GM12801 (cell line): ENCODE data around the gene INS.

Source experiments
- CTCF ChIP-seq: IDR thresholded peaks from one replicate; pipeline ENCODE4 v1.5.1; 2011; ENCODE audit warnings: control low read depth; ENCODE audit not compliant: insufficient read length; ENCODE audit errors: extremely low read depth

The INS gene

GRCh38 chr11:2182692-2183474 lies 21.9 kb upstream of the INS start:
- no peak for TF ChIP-seq CTCF

- no peak for TF ChIP-seq CTCF
Observed at GRCh38 chr11:2182075-2182474, 21.1 kb upstream of the INS start.

GRCh38 chr11:2180789-2181370 lies 19.9 kb upstream of the INS start:
- TF ChIP-seq CTCF = no peak

- no peak for TF ChIP-seq CTCF
Observed at GRCh38 chr11:2180347-2180746, 19.3 kb upstream of the INS start.

GRCh38 chr11:2179516-2179915 lies 18.5 kb upstream of the INS start:
- TF ChIP-seq CTCF = no peak

GRCh38 chr11:2178906-2179494 lies 18.0 kb upstream of the INS start:
- TF ChIP-seq CTCF = no peak

- TF ChIP-seq CTCF = no peak
Observed at GRCh38 chr11:2177076-2177475, 16.1 kb upstream of the INS start.
